ENCODE measurements around the gene WDR47.

DNA sequence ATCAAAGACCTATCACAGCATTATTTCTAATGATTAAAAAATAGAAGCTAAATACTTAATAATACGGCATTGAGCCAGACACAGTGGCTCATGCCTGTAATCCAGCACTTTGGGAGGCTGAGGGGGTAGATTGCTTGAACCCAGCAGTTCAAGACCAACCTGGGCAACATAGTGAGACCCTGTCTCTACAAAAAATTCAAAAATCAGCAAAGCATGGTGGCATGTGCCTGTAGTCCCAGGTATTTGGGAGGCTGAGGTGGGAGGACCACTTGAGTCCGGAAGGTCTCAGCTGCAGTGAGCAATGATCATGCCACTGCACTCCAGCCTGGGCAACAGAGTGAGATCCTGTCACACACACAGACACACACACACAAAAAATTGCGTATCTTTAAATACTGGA lies 23.2 kb upstream of the WDR47 start:
- TF ChIP-seq EZH2 (IDR thresholded peaks at IDR 0.05; ENCODE audit: borderline replicate concordance, insufficient read depth, low read length, poor library complexity, severe bottlenecking) (no peak), POLR2AphosphoS5 (IDR thresholded peaks at IDR 0.05) (no peak)
- TF ChIP-seq, protein P1, sequence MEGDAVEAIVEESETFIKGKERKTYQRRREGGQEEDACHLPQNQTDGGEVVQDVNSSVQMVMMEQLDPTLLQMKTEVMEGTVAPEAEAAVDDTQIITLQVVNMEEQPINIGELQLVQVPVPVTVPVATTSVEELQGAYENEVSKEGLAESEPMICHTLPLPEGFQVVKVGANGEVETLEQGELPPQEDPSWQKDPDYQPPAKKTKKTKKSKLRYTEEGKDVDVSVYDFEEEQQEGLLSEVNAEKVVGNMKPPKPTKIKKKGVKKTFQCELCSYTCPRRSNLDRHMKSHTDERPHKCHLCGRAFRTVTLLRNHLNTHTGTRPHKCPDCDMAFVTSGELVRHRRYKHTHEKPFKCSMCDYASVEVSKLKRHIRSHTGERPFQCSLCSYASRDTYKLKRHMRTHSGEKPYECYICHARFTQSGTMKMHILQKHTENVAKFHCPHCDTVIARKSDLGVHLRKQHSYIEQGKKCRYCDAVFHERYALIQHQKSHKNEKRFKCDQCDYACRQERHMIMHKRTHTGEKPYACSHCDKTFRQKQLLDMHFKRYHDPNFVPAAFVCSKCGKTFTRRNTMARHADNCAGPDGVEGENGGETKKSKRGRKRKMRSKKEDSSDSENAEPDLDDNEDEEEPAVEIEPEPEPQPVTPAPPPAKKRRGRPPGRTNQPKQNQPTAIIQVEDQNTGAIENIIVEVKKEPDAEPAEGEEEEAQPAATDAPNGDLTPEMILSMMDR (IDR thresholded peaks at IDR 0.05; ENCODE audit: poor library complexity, severe bottlenecking): no peak

All from neural cell (in vitro differentiated cells).